GM12801 (cell line): ENCODE data around the gene MVP.

ENCODE experiments used
- CTCF ChIP-seq: IDR thresholded peaks from one replicate; pipeline ENCODE4 v1.5.1; 2011; ENCODE audit warnings: control low read depth; ENCODE audit not compliant: insufficient read length; ENCODE audit errors: extremely low read depth

MVP gene

GRCh38 chr16:29808219-29808900, 11.9 kb upstream of the MVP start:
- no peak for TF ChIP-seq CTCF

GRCh38 chr16:29809031-29809747, 11.1 kb upstream of the MVP start:
- TF ChIP-seq CTCF, result no peak

DNA sequence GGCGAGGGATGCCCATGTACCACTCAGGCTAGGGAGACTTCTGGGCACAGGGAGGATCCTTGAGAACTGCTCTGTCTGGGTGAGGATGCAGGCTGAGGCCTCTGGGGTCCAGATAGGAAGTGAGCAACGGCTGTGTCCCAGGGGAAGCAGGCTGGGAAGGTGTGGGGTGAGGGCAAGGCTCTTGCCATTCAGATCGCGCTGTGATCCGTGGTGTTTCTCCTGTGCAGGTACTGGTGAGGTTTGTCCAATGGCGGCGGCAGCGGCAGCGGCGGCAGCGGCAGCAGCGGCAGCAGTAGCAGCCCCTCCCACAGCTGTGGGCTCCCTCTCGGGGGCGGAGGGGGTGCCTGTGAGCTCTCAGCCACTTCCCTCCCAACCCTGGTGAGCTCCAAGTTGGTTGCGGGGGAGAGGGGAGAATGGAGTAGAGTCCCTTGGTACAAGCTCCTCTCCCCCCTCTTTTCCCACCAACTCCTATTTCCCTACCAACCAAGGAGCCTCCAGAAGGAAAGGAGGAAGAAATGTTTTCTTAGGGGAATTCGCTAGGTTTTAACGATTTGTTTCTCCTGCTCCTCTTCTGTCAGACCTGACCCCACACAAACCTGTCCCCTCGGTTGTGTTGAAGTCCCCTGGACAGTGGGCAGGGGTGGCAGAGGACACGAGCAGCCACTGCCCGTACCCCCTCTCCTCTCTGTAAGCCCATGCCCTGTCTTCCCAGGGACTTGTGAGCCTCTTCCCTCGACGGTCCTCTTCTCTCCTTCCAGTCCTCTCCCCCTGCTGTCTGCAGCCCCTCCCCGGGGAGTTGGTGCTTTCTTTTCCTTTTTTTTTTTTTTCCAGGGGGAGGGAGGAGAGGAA, 10.2 kb upstream of the MVP start:
- TF ChIP-seq CTCF, result no peak

DNA sequence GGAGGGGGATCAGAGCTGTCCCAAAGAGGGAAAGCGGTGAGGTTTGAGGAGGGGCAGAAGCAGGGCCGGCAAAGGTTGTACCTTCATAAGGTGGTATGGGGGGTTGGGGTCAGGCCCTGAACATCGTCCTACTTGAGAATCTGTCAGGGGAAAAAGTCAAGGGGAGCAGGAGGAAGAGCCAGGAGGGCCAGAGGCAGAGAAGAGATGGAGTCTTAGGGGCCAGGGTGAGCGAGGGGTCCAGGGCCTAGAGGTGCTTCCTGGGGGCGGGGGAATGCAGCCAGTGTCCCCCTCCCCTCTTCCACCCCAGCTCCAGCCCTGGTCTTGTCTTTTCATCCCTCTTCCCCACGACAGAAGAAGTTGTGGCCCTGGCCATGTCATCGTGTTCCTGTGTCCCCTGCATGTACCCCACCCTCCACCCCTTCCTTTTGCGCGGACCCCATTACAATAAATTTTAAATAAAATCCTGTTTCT, 9.5 kb upstream of the MVP start:
- no peak for TF ChIP-seq CTCF

DNA sequence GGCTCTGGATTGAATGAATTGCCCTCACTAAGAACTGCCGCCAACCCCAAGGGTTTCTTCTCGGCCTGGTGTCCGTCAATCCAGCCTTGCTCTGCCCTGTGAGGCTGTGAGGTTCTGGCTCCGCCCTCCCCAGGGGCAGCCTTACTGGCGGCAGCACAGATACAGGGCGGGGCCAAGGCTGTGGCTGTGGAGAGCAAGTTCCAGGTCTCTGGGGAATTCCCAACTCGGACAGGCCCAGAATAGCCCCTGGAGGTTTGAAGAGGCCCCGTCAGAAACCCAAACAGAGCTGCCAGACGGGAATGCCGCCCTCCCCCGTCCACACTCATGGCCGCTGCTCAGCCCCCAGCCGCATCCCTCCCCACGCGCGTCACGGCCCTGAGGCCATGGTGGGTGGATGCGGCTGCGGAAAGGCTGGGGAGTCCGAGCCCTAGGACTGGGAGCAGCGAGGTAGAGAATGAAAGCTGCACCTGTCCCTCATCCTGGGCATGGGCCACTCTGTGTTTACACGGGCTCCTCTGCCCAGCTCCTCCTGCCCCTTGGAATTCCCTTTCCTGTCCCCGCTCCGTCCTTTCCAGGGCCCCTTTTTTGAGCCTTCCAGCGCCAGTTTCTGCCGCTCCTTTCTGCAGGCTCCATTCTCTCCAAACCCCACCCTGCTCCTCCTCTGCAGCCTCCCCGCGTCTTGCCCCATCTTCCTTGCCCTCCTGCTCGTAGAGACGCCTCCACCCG, 8.9 kb upstream of the MVP start:
- no peak for TF ChIP-seq CTCF

- TF ChIP-seq CTCF, result no peak
These were observed 8.2 kb upstream of the MVP start, which contains the start of gene PRRT2 for GRCh38 chr16:29811896-29812665. Gene PRRT2, plus strand, starts transcription at chr16:29812193. Its CDS starts 862 bp downstream, at chr16:29813055.
